Body of pancreas (tissue), 4 donors: ENCODE results near the gene DGKI. TPM values are rescaled to one million over a fixed set of nuclear protein-coding genes. Genes with fewer than 3 reads are reported as not detected.
"Not testable (repeated sequence)": the region's sequence is repeated elsewhere in the genome, so short reads cannot be mapped to it uniquely, and the experiment has no call there.

Experiments used
- ATAC-seq: fragments of 150-250 bp; one replicate; pipeline ENCODE4 v1.9.1; 2016
- DNase-seq, 4 donors: peaks; one replicate each; pipeline ENCODE4 v3.0.0-alpha.2; 2019
- H3K27ac ChIP-seq, 4 donors: fragments of 200-600 bp; sonication (generic); 1 replicate in 3 of 4; 2 replicates in 1 of 4; pipeline versions ENCODE4 v1.5.1 to v1.6.1; 2016 to 2019; ENCODE audit warnings: mild to moderate bottlenecking in 1 of 4, mixed read lengths in 1 of 4, moderate library complexity in 1 of 4
- H3K27me3 ChIP-seq, 2 donors: fragments of 200-600 bp; sonication (generic); one replicate each; pipeline ENCODE4 v1.6.0; 2016; ENCODE audit warnings: mild to moderate bottlenecking in 1 of 2
- H3K36me3 ChIP-seq, 2 donors: fragments of 200-600 bp; sonication (generic); replicated peaks in 1 of 2; 2 replicates each; pipeline ENCODE4 v1.5.1; 2016; ENCODE audit warnings: low read depth in 2 of 2; ENCODE audit not compliant: insufficient read depth in 1 of 2
- H3K4me1 ChIP-seq: fragments of 200-600 bp; sonication (generic); one replicate; pipeline ENCODE4 v1.6.0; 2016
- H3K4me3 ChIP-seq, 2 donors: fragments of 200-600 bp; sonication (generic); 1 replicate in 1 of 2; 2 replicates in 1 of 2; pipeline ENCODE4 v1.5.1; 2016 to 2019
- H3K9me3 ChIP-seq, 3 donors: fragments of 200-600 bp; sonication (generic); 1 replicate in 2 of 3; 2 replicates in 1 of 3; pipeline ENCODE4 v1.5.1; 2016
- CTCF ChIP-seq, 7 experiments: fragments of 450-650 bp in 4 of 7; fragments of 200-600 bp in 3 of 7; sonication (generic) in 3 of 7; IDR thresholded peaks; one replicate each; pipeline ENCODE4 v1.5.1; 2016 to 2019; ENCODE audit warnings: antibody characterized with exemption in 7 of 7
- POLR2A ChIP-seq, 3 donors: fragments of 450-650 bp; IDR thresholded peaks; one replicate each; pipeline ENCODE4 v1.6.1; 2016; ENCODE audit warnings: antibody characterized with exemption in 3 of 3, mild to moderate bottlenecking in 2 of 3
- WGBS, 2 donors: methylation state at CpG; one replicate each; pipeline ENCODE4 v1.1.5; 2017; 5-methylcytosine and 5-hydroxymethylcytosine counted together
- intact Hi-C: fragments of 100-400 bp; cut with DNase I; formaldehyde crosslinking; loops from one replicate; pipeline ENCODE4 v1.15.1; 2023
- total RNA-seq, 2 donors: library from RNA; depleted of rRNA; stranded (reverse); fragments of >200 nt; gene quantifications; one replicate each; pipeline ENCODE4 v1.1.0, GENCODE V29; 2016

DGKI gene
- total RNA-seq, 2 donors from 2014 or later: 2.6 TPM; not detected in 1

- no peak for TF ChIP-seq POLR2A (IDR thresholded peaks at IDR 0.05)
- no peak for TF ChIP-seq CTCF (IDR thresholded peaks at IDR 0.05)
- 52 to 65% methylated on average over 3 of the region's 3 CpGs for WGBS, 2 donors
- Histone ChIP-seq H3K27ac (no peak overlapping the region), H3K27me3 (no peaks in the 10 kb centered on the region), H3K36me3 (no peaks in the 10 kb centered on the region), H3K4me3 (no peak overlapping the region), H3K9me3 (no peaks in the 10 kb centered on the region), H3K4me1 (no peaks in the 10 kb centered on the region)
- no peak for ATAC-seq
- no peak for DNase-seq
- intact Hi-C loops: no loop called here
Observed at GRCh38 chr7:137717045-137717444, 129.7 kb downstream of the DGKI start.

- no peaks in the 10 kb centered on the region for H3K4me1 ChIP-seq
- no peaks in the 10 kb centered on the region for H3K9me3 ChIP-seq
- DNase-seq: no peak
- TF ChIP-seq CTCF (IDR thresholded peaks at IDR 0.05): no peak
- TF ChIP-seq POLR2A (IDR thresholded peaks at IDR 0.05): no peak
- WGBS, 2 donors: 66 to 68% methylated on average over 5 of the region's 5 CpGs
- no peak overlapping the region for H3K27ac ChIP-seq
- intact Hi-C loops: no loop called here
- no peak for ATAC-seq
- H3K27me3 ChIP-seq: no peaks in the 10 kb centered on the region
- no peaks in the 10 kb centered on the region for H3K36me3 ChIP-seq
- H3K4me3 ChIP-seq: no peak overlapping the region
Observed at GRCh38 chr7:137716061-137716460, 130.7 kb downstream of the DGKI start.

DNA sequence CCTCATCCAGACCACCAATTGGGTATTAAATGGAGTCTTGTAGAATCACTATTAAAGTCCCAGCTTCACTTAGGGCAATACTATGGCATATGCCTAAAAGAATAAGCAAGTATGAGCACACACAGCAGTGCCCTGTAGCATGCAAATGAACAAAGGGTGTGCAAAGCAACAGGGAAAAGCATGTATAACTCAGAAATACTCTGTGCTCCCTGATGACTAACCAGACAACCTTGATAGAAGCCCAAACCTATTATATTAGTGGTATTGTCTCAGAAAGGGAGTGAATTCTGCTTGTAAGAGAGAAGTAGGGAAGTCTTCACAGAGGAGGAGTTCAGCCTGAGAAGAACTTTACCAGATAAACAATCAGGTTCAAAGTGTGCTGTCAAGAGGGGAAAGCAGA is 131.2 kb downstream of the DGKI start:
- no peak overlapping the region for H3K27ac ChIP-seq
- ATAC-seq (no peak), DNase-seq (no peak)
- intact Hi-C loops: no loop called here
- TF ChIP-seq CTCF (IDR thresholded peaks at IDR 0.05) (no peak), POLR2A (IDR thresholded peaks at IDR 0.05) (no peak)
- no peaks in the 10 kb centered on the region for H3K36me3 ChIP-seq
- H3K4me1 ChIP-seq: no peaks in the 10 kb centered on the region
- no peaks in the 10 kb centered on the region for H3K27me3 ChIP-seq
- H3K9me3 ChIP-seq: no peaks in the 10 kb centered on the region
- H3K4me3 ChIP-seq: no peak overlapping the region

DNA sequence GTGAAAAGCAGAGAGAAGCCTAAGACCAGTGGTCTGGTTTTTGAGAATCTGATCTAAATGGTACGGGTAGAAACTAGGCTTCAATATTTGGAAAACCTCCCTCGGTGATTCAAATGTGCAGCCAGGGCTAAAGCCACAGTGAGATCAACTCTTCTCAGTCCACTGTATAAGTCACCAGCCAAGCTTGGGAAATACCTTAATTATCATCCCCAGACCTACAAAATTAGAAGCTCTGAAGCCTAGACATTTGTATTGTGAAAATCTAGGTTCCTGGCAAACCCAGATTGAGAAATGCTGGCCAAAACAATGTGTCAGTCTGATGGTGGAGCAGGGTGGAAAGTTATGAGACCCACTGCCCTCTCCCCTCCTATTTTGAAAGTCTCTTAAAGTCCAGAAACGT is 131.7 kb downstream of the DGKI start:
- DNase-seq (no peak), ATAC-seq (no peak)
- no peak for TF ChIP-seq POLR2A (IDR thresholded peaks at IDR 0.05)
- TF ChIP-seq CTCF (IDR thresholded peaks at IDR 0.05): no peak
- H3K9me3 ChIP-seq: no peaks in the 10 kb centered on the region
- intact Hi-C loops: no loop called here
- WGBS, 2 donors: 67 to 73% methylated on average over 3 of the region's 3 CpGs
- no peak overlapping the region for H3K4me3 ChIP-seq
- H3K27me3 ChIP-seq: no peaks in the 10 kb centered on the region
- H3K4me1 ChIP-seq: no peaks in the 10 kb centered on the region
- H3K36me3 ChIP-seq: no peaks in the 10 kb centered on the region
- H3K27ac ChIP-seq: no peak overlapping the region

DNA sequence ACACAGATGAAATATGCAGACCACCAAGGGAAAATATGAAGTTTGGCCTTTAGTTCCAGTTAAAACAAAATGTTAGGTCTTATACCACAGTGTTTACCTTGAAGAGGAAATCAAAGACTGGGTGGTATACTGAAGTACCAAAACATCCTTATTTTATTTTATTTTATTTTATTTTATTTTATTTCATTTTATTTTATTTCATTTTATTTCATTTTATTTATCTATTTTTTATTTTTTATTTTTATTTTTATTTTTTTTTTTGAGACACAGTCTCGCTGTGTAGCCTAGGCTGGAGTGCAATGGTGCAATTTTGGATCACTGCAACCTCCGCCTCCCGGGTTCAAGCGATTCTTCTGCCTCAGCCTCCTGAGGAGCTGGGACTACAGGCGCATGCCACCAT is 140.4 kb downstream of the DGKI start:
- H3K27ac ChIP-seq, DNase-seq, H3K36me3 ChIP-seq, H3K9me3 ChIP-seq, ATAC-seq, intact Hi-C loops, H3K27me3 ChIP-seq, H3K4me3 ChIP-seq, H3K4me1 ChIP-seq: not testable (repeated sequence)
- WGBS, 2 donors: 89 to 98% methylated on average over 5 of the region's 5 CpGs
